OCI-LY1 (cell line): ENCODE data around the gene TMA7B.

Experiments
- H2AFZ ChIP-seq: fragments of 200-600 bp; sonication (generic), shearing (Covaris generic); 2 replicates; pipeline ENCODE4 v1.6.0; 2014; ENCODE audit warnings: antibody characterized with exemption, mild to moderate bottlenecking, low read length
- H3F3A ChIP-seq: fragments of 200-600 bp; sonication (generic), shearing (Covaris generic); 2 replicates; pipeline ENCODE4 v1.6.0; 2014; ENCODE audit warnings: mild to moderate bottlenecking, antibody characterized with exemption, low read length, moderate library complexity; ENCODE audit not compliant: insufficient read depth
- H3K27ac ChIP-seq: fragments of 200-600 bp; sonication (generic); 2 replicates; pipeline ENCODE4 v1.5.1; 2014; ENCODE audit warnings: low read length, mixed run types, mild to moderate bottlenecking, low read depth; ENCODE audit not compliant: poor library complexity, severe bottlenecking
- H3K27me3 ChIP-seq: fragments of 200-600 bp; sonication (generic); 2 replicates; pipeline ENCODE4 v1.6.0; 2014; ENCODE audit warnings: antibody characterized with exemption, mild to moderate bottlenecking, low read length, moderate library complexity; ENCODE audit not compliant: insufficient read depth
- H3K36me3 ChIP-seq: fragments of 200-600 bp; sonication (generic); 2 replicates; pipeline ENCODE4 v1.6.1; 2014; ENCODE audit warnings: mild to moderate bottlenecking, antibody characterized with exemption, low read length, moderate library complexity, mixed read lengths; ENCODE audit not compliant: insufficient read depth
- H3K4me1 ChIP-seq: fragments of 200-600 bp; sonication (generic); 2 replicates; pipeline ENCODE4 v1.5.1; 2014; ENCODE audit warnings: mild to moderate bottlenecking, low read length, moderate library complexity; ENCODE audit not compliant: insufficient read depth, severe bottlenecking
- H3K4me2 ChIP-seq: fragments of 200-600 bp; sonication (generic), shearing (Covaris generic); 2 replicates; pipeline ENCODE4 v1.6.1; 2014; ENCODE audit warnings: low read length
- H3K4me3 ChIP-seq: fragments of 200-600 bp; sonication (generic); 2 replicates; pipeline ENCODE4 v1.5.1; 2014; ENCODE audit warnings: low read length, low read depth, mild to moderate bottlenecking, mixed read lengths; ENCODE audit not compliant: poor library complexity, severe bottlenecking
- H3K79me2 ChIP-seq: fragments of 200-600 bp; shearing (Covaris generic); 2 replicates; pipeline ENCODE4 v1.6.1; 2016; ENCODE audit warnings: mixed run types, low read length, mixed read lengths; ENCODE audit not compliant: insufficient read depth
- H3K9ac ChIP-seq: fragments of 200-600 bp; sonication (generic), shearing (Covaris generic); 2 replicates; pipeline ENCODE4 v1.6.1; 2014; ENCODE audit warnings: mild to moderate bottlenecking, low read length, mixed read lengths
- H3K9me2 ChIP-seq: fragments of 200-600 bp; sonication (generic), shearing (Covaris generic); 2 replicates; pipeline ENCODE4 v1.6.1; 2014; ENCODE audit warnings: low read depth, mild to moderate bottlenecking, low read length, mixed read lengths
- H3K9me3 ChIP-seq: fragments of 200-600 bp; shearing (Covaris generic); 2 replicates; pipeline ENCODE4 v1.6.1; 2014; ENCODE audit warnings: low read length, mixed read lengths
- H4K20me1 ChIP-seq: fragments of 200-600 bp; sonication (generic), shearing (Covaris generic); 2 replicates; pipeline ENCODE4 v1.6.0; 2016; ENCODE audit warnings: mild to moderate bottlenecking, low read length; ENCODE audit not compliant: insufficient read depth
- EZH2 ChIP-seq: fragments of 200-600 bp; sonication (generic), shearing (Covaris generic); IDR thresholded peaks from 2 replicates; pipeline ENCODE4 v1.8.0; 2017; ENCODE audit warnings: borderline replicate concordance, mixed run types, mild to moderate bottlenecking, antibody characterized with exemption, low read length, moderate library complexity, mixed read lengths
- TF ChIP-seq, protein P1 (sequence below): fragments of 200-600 bp; sonication (generic), shearing (Covaris generic); IDR thresholded peaks from 2 replicates; pipeline ENCODE4 v1.5.1; 2017; ENCODE audit warnings: mild to moderate bottlenecking, antibody characterized with exemption, low read length, moderate library complexity, mixed read lengths

The TMA7B gene

GRCh38 chr22:39952347-39952746 lies 7.8 kb upstream of the TMA7B start:
- H2AFZ ChIP-seq = no peak overlapping the region
- H3K9me3 ChIP-seq = no peaks in the 10 kb centered on the region
- no peak for TF ChIP-seq EZH2
- TF ChIP-seq, protein P1, sequence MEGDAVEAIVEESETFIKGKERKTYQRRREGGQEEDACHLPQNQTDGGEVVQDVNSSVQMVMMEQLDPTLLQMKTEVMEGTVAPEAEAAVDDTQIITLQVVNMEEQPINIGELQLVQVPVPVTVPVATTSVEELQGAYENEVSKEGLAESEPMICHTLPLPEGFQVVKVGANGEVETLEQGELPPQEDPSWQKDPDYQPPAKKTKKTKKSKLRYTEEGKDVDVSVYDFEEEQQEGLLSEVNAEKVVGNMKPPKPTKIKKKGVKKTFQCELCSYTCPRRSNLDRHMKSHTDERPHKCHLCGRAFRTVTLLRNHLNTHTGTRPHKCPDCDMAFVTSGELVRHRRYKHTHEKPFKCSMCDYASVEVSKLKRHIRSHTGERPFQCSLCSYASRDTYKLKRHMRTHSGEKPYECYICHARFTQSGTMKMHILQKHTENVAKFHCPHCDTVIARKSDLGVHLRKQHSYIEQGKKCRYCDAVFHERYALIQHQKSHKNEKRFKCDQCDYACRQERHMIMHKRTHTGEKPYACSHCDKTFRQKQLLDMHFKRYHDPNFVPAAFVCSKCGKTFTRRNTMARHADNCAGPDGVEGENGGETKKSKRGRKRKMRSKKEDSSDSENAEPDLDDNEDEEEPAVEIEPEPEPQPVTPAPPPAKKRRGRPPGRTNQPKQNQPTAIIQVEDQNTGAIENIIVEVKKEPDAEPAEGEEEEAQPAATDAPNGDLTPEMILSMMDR = no peak
- H4K20me1 ChIP-seq = no peaks in the 10 kb centered on the region
- H3K79me2 ChIP-seq = no peaks in the 10 kb centered on the region
- H3F3A ChIP-seq = no peaks in the 10 kb centered on the region
- H3K9ac ChIP-seq = no peak overlapping the region
- no peak overlapping the region for H3K4me2 ChIP-seq
- H3K9me2 ChIP-seq = no peaks in the 10 kb centered on the region
- H3K4me1 ChIP-seq = no peaks in the 10 kb centered on the region
- H3K27ac ChIP-seq = no peak overlapping the region
- H3K27me3 ChIP-seq = no peaks in the 10 kb centered on the region
- no peak overlapping the region for H3K4me3 ChIP-seq
- no peaks in the 10 kb centered on the region for H3K36me3 ChIP-seq

- no peak overlapping the region for H2AFZ ChIP-seq
- no peaks in the 10 kb centered on the region for H3K9me3 ChIP-seq
- H4K20me1 ChIP-seq = no peaks in the 10 kb centered on the region
- no peak overlapping the region for H3K27ac ChIP-seq
- TF ChIP-seq, protein P1 = no peak
- TF ChIP-seq EZH2 = no peak
- H3F3A ChIP-seq = no peaks in the 10 kb centered on the region
- H3K79me2 ChIP-seq = no peaks in the 10 kb centered on the region
- H3K9me2 ChIP-seq = no peaks in the 10 kb centered on the region
- H3K4me2 ChIP-seq = no peak overlapping the region
- no peak overlapping the region for H3K9ac ChIP-seq
- H3K4me3 ChIP-seq = no peak overlapping the region
- no peaks in the 10 kb centered on the region for H3K36me3 ChIP-seq
- no peaks in the 10 kb centered on the region for H3K27me3 ChIP-seq
- no peaks in the 10 kb centered on the region for H3K4me1 ChIP-seq
Measured at GRCh38 chr22:39953101-39953500, 7.1 kb upstream of the TMA7B start.

- H3K36me3 ChIP-seq = no peaks in the 10 kb centered on the region
- H3K27me3 ChIP-seq = no peaks in the 10 kb centered on the region
- no peaks in the 10 kb centered on the region for H3K9me3 ChIP-seq
- no peaks in the 10 kb centered on the region for H3F3A ChIP-seq
- no peaks in the 10 kb centered on the region for H3K9me2 ChIP-seq
- no peaks in the 10 kb centered on the region for H4K20me1 ChIP-seq
- H3K4me3 ChIP-seq = no peak overlapping the region
- no peak overlapping the region for H3K4me2 ChIP-seq
- no peak overlapping the region for H2AFZ ChIP-seq
- no peaks in the 10 kb centered on the region for H3K4me1 ChIP-seq
- TF ChIP-seq EZH2 = no peak
- TF ChIP-seq, protein P1 = no peak
- H3K79me2 ChIP-seq = no peaks in the 10 kb centered on the region
- H3K9ac ChIP-seq = no peak overlapping the region
- H3K27ac ChIP-seq = no peak overlapping the region
Measured at GRCh38 chr22:39954584-39955055, 5.6 kb upstream of the TMA7B start.
